Measurements from ENCODE around the gene A2ML1.
"Not testable (repeated sequence)": the region's sequence is repeated elsewhere in the genome, so short reads cannot be mapped to it uniquely, and the experiment has no call there.

The A2ML1 gene

DNA sequence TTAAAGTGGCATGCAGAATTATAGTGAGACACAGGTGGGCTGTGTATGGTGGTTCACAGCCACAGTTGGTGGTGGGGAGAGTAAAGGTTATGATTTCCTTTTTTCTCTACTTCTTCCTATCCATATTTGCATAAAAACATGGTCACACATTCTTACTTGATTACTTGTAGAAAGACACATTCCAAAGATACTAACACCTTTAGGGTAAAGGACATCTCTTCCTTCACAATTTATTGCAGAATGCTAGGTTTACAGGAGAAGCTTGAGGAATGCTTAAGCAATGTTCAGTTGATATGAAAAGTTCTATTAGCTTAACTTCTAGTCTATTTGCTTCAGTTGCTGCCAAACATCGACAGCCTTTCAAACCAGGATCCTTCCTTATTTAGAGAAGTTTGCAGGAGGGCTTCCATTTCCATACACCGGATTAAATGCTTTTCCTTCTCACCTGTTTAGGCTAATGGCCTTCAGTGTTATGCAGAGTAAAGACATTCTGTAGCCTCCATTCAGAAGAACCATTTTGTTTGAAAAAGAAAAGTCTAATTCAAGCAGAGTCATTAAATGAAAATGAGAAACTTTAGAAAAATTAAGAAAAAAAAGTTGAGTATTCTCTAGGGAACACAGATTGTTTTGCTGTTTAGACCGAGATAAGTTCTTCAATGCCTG is 89.3 kb downstream of the A2ML1 start:
- no peak for DNase-seq

- DNase-seq: peak; percentile 46
Measured at GRCh38 chr12:8912914-8913313, 90.5 kb downstream of the A2ML1 start.

DNA sequence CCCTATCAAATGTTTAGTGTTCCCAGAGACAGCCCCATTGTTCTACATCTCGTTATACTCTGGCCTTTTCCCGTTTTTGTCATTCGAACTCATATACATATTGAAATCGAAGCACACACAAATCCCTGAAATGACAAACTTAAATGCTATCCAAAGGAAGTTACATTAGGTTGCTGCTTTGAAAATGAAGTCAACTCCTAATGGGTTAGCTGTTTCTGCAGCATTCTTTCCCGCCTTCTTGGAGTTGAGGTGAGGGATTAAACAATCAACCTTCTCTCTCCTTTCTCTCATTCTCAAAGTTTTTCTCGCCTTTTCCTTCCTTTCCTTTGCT is 91.2 kb downstream of the A2ML1 start:
- no peak for DNase-seq

DNA sequence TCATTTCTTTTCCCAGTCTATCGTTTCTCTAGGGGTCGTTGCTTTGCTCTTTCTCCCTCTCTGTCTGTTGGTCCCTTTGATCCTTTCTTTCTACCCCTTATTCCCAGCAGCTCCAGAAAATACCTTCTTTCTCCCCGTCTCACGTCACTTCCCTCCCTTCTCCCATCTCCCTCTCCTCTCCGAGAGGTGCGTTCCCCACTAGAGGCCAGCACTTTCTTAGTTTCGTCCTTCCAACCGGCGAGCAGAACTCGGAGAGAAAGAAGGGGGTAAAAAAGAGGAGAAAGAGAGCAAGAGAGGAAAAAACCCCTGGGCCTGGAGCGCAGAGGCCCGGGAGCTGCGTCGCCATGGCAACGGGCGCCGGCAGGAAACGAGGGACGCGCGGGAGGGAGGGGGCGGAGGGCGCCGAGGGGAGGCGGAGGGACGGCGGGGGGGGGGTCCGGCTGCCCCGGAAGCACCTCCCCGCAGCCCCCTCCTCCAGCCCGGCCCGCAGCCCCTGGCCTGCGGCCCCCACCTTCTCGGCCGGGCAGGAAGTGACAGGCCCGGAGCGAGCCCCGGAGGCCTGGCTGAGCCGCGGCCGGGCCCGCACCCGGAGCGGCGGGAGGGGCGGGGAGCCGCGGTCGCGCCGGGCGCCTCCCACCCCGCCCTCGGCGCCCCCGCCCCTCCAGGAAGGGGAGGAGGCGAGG is 91.8 kb downstream of the A2ML1 start, which contains the start of gene PHC1:
Gene PHC1 (plus strand): TSS at position 477 of the 683 bp plus-strand sequence. CDS start 3,169 bp downstream, outside the sequence.
- DNase-seq: peak; percentile 85

DNA sequence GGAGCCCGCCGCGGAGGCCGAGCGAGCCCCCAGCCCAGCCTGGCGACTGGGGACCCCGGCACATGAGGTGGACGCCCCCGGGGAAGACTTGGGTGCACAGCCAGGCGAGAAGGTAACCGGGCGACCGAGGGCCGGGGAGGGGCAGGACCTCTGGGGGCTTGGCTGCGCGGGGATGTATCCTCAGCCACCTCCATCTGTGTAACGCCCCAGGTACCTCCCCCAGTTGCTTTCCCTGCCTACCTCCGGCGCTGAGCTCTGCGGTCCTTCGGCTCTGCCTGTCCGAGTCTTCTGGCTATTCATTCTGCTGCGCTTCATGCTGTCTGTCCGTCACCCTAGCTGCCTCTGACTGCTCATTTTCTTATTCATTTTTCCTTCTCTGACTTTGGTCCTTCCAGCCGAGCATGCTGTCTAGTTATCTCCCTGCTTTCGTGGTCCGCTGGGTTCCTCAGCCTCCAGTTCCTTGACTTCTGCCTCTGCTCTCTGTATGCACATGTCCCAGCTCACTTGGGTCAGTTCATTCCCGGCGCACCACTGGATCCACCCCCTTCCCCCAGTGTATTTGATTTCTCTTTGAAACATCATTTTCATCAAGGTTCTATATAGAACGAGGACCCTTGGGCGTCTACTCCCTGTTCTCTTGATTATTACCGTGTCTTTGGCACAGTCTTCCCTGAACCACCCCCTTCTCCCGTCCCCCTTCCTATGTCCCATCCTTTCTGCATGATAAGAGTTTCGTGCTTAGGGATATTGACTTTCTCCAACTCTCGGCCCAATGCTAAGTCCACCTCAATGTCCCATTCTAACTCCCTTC is 92.5 kb downstream of the A2ML1 start:
- DNase-seq: peak; percentile 69

DNA sequence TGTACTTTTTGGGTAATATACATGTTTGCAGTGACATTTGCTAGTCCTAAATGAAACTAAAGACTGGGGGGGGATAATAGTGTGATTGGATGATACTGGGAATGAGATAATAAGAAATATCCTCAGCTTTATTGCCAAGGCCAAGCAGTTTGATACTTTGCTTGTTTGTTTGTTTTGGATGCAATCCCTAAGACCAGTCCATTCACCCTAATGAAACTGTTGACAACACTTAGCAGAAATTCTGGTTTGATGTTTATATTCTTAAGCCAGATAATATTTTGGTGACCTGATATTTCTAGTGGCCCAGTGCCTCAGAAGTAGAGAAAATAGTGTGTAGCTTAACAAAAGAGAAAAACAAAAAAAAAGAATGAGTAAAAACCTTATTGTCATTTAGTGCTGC is 93.7 kb downstream of the A2ML1 start:
- no peak for DNase-seq

- DNase-seq: no peak
Measured at GRCh38 chr12:8917031-8917430, 94.6 kb downstream of the A2ML1 start.

- DNase-seq: no peak
Measured at GRCh38 chr12:8917751-8918150, 95.3 kb downstream of the A2ML1 start.

- DNase-seq: not testable (repeated sequence)
Measured at GRCh38 chr12:8919643-8920042, 97.2 kb downstream of the A2ML1 start.

DNA sequence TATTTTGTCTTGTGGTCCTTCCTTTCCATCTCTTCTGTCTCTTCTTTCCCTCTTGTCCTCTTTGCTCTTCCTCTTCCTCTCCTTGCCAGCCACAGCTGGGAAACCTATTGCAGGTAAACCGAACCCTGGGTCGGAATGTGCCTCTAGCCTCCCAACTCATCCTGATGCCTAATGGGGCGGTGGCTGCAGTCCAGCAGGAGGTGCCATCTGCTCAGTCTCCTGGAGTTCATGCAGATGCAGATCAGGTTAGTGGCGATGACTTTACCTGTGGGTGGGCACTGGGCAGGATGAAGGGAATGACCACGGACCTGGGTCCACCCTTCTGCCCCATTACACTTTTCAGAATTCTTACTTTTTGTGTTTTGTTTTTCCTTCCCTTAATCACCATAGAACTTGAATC is 100.1 kb downstream of the A2ML1 start:
- DNase-seq: no peak

Measured in CD4-positive, alpha-beta T cell treated with Interleukin-10 for 1 hour (primary cell).